A549 treated with ZK216348 at 1 μM for 4 hours (cell line): ENCODE results near the gene PRR23C. TPM values are rescaled to one million over a fixed set of nuclear protein-coding genes. Genes with fewer than 3 reads are reported as not detected.

Experiments
- total RNA-seq: library from RNA; stranded (reverse); fragments of 200-300 nt; extraction: Qiagen RNA extraction; gene quantifications from 5 replicates; pipeline ENCODE4 v1.2.3, GENCODE V29; 2022; ENCODE audit warnings: low read depth

PRR23C gene
- total RNA-seq: not detected in 5 replicates

GRCh38 chr3:139044366-139045210, at the start of gene PRR23C:
Gene PRR23C (minus strand): TSS chr3:139044892. CDS start chr3:139044620, 272 bp downstream.

DNA sequence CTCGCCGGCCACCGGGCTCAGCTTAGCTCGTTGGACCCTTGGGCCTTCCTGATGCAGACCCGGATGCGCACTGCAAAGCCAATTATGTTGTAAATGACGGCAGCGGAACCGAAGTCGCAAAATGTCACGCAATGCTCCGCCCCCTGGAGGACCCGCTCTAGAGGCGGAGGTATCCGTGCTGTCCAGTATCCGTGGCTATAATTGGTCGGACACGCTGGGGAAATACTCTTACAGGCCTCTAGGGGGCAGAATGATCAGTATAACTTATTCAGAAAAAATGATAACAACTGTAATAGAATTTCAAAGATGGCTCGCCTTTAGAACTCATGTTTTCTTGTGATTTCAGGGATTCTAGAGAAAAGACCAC, 23.8 kb downstream of the PRR23C start, which contains the start of gene PRR23B:
Gene PRR23B (minus strand): TSS at position 59 of the 367 bp plus-strand sequence. CDS start 265 bp downstream, outside the sequence.

DNA sequence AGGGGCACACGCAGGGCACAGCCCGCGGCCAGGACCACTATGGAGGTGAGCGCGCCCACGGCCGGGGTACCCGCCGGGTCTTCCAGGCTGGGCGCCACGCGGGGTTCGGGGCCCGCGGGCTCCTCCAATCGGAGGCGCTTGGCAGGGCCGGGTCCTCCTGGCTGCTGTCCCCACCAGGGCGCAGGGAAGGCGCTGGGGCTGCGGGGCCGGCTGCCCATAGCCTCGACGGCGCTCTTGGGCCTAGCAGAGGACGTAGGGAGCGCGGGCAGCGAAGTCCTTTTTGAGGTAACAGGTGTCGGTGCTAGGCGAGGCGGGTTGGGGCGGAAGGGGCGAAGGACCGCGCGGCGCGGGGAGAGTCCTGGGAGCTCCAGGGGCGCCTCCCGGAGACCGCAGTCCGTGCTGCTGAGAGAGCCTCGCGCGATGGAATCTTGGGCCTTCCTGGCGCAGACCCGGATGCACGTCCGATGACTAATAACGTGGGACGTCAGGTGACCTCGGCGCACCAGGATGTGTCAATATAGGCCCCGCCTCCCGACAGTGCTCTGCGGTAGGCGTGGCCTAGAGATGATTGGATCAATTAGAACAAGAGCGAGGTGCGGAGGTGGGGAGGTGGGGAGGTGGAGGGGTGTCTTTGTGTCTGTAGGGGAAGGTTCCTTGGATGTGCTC, 38.5 kb downstream of the PRR23C start, which contains the start of gene PRR23A:
Gene PRR23A (minus strand): TSS at position 218 of the 666 bp plus-strand sequence. CDS start 0 bp downstream, at position 218.

Other genes starting within 250 kb of the PRR23C start
- 14.4 to 20.9 TPM (median 17.4 TPM) in 5 replicates for gene PIK3CB, start 210.0 kb downstream of the PRR23C start, total RNA-seq
- 2.5 to 6.0 TPM (median 4.8 TPM) in 5 replicates for gene FOXL2, start 97.8 kb downstream of the PRR23C start, total RNA-seq
- gene FOXL2NB, start 97.7 kb downstream of the PRR23C start, total RNA-seq: 0.95 to 1.5 TPM (median 1.3 TPM) in 5 replicates
- gene PRR23A, start 38.6 kb downstream of the PRR23C start, total RNA-seq: not detected in 5 replicates
- not detected in 5 replicates for gene PRR23B, start 24.0 kb downstream of the PRR23C start, total RNA-seq